Right forelimb (tissue), 1 donor: Measurements from ENCODE around the gene GANC.

Experiments
- DNase-seq: peaks from one replicate; pipeline ENCODE4 v3.0.0-alpha.2; 2018

The GANC gene

GRCh38 chr15:42385206-42385979 is 112.4 kb downstream of the GANC start:
- no peak for DNase-seq

GRCh38 chr15:42385980-42386700 is 113.1 kb downstream of the GANC start:
- DNase-seq: no peak

GRCh38 chr15:42387603-42388002 is 114.6 kb downstream of the GANC start:
- DNase-seq: no peak

GRCh38 chr15:42392309-42393024 is 119.5 kb downstream of the GANC start:
- no peak for DNase-seq

GRCh38 chr15:42394106-42394505 is 121.1 kb downstream of the GANC start:
- no peak for DNase-seq

GRCh38 chr15:42395838-42396237 is 122.8 kb downstream of the GANC start:
- DNase-seq: no peak

- no peak for DNase-seq
These were observed 128.8 kb downstream of the GANC start for GRCh38 chr15:42401544-42402454.

- DNase-seq: no peak
These were observed 129.6 kb downstream of the GANC start for GRCh38 chr15:42402455-42403205.

- no peak for DNase-seq
These were observed 130.4 kb downstream of the GANC start for GRCh38 chr15:42403389-42403788.

GRCh38 chr15:42404461-42405235 is 131.6 kb downstream of the GANC start:
- DNase-seq: no peak

GRCh38 chr15:42405863-42406482 is 133.0 kb downstream of the GANC start:
- DNase-seq: no peak
